Measurements from ENCODE around the gene ADGRG7. TPM values are rescaled to one million over a fixed set of nuclear protein-coding genes. Genes with fewer than 3 reads are reported as not detected.
A peak's percentile ranks its signal among the peaks of the same experiment; 100 is the strongest.

ADGRG7 gene
- total and polyA plus RNA-seq, 2 of the 13 experiments (the other 11 are each of a cell fraction or from before 2014, with no cell fraction given) = not detected

DNA sequence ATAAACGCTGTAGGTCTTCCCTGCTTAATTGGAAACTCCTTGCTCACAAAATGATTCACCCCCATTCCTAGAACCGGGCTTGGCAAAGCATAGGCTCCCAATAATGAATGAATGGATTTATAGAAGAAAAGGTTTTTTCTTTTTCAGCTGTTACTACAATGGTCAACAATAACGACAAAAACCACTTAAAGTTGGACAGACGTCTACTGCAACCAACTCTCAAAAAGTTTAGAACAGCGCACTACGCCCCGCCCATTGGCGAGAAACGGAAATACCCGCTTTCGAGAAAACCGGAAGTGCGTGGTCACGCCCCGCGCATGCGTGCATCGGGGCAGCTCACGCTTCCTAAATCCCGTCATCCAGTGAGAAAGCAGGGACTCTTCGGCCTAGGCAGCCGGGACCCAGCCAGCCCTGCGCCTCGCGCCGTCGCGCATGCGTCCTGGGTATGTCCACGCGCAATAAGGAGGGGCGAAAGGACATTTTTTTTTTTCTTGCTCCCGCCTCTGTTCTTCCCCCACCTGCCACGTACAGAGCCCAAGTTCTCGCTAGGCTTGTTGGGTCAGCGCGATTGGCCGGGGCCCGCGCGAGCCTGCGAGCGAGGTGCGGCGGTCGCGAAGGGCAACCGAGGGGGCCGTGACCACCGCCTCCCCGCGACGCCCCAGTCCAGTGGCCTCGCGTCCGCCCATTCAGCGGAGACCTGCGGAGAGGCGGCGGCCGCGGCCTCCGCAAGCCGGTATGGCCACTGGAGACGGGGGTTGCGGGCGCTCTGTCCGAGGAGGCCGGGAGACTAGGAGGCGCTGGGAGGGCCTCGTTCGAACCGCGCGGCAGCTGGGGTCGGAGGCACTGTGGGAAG lies 99.8 kb downstream of the ADGRG7 start, which contains the start of gene TFG (continued):
- TF ChIP-seq EEA1 (CRISPR knock-in tag; IDR thresholded peaks at IDR 0.05; ENCODE audit: borderline replicate concordance) (0 out of 2 replicates have a peak, but pooled peaks have one; percentile 19), ZNF788 (CRISPR knock-in tag; IDR thresholded peaks at IDR 0.05; ENCODE audit: borderline replicate concordance) (peak; percentile 79; the same call in 1 of the 2 replicates), EP300 (IDR thresholded peaks at IDR 0.05; ENCODE audit: low read depth in 2 of 2, low read length in 2 of 2) (peak in 1 of 2 experiments; percentile 14; a peak in 1 of 4 replicates), EP300 (CRISPR knock-in tag; IDR thresholded peaks at IDR 0.05; ENCODE audit: borderline replicate concordance) (no peak), KDM1A (CRISPR knock-in tag; IDR thresholded peaks at IDR 0.05) (no peak), HMG20A (CRISPR knock-in tag; IDR thresholded peaks at IDR 0.05; ENCODE audit: borderline replicate concordance) (no peak), ATF1 (CRISPR knock-in tag; IDR thresholded peaks at IDR 0.05) (peak; percentile 62; the same call in 1 of the 2 replicates), CEBPG (CRISPR knock-in tag; IDR thresholded peaks at IDR 0.05) (no peak), NR1H2 (CRISPR knock-in tag; IDR thresholded peaks at IDR 0.05; ENCODE audit: borderline replicate concordance, low read depth) (no peak), ZNF235 (CRISPR knock-in tag; IDR thresholded peaks at IDR 0.05; ENCODE audit: borderline replicate concordance) (no peak), ZNF567 (CRISPR knock-in tag; IDR thresholded peaks at IDR 0.05; ENCODE audit: borderline replicate concordance) (0 out of 2 replicates have a peak, but pooled peaks have one; percentile 18), ZNF317 (CRISPR knock-in tag; IDR thresholded peaks at IDR 0.05) (0 out of 2 replicates have a peak, but pooled peaks have one; percentile 29), RFX1 (IDR thresholded peaks at IDR 0.05) (peak; percentile 67; the same call in 1 of the 2 replicates), PCBP2 (optimal IDR thresholded peaks at IDR 0.05; ENCODE audit: low read depth, low read length, poor library complexity, severe bottlenecking) (no peak), PAF1 (CRISPR knock-in tag; IDR thresholded peaks at IDR 0.05) (no peak), MED1 (CRISPR knock-in tag; IDR thresholded peaks at IDR 0.05) (no peak; the same call in 1 of the 2 replicates), ZNF550 (CRISPR knock-in tag; IDR thresholded peaks at IDR 0.05; ENCODE audit: borderline replicate concordance) (no peak), ZNF468 (CRISPR knock-in tag; IDR thresholded peaks at IDR 0.05) (no peak), ZNF614 (CRISPR knock-in tag; IDR thresholded peaks at IDR 0.05; ENCODE audit: borderline replicate concordance) (peak; percentile 25; the same call in 1 of the 2 replicates), KAT8 (CRISPR knock-in tag; IDR thresholded peaks at IDR 0.05) (peak; percentile 93)
- TF ChIP-seq, protein P1, sequence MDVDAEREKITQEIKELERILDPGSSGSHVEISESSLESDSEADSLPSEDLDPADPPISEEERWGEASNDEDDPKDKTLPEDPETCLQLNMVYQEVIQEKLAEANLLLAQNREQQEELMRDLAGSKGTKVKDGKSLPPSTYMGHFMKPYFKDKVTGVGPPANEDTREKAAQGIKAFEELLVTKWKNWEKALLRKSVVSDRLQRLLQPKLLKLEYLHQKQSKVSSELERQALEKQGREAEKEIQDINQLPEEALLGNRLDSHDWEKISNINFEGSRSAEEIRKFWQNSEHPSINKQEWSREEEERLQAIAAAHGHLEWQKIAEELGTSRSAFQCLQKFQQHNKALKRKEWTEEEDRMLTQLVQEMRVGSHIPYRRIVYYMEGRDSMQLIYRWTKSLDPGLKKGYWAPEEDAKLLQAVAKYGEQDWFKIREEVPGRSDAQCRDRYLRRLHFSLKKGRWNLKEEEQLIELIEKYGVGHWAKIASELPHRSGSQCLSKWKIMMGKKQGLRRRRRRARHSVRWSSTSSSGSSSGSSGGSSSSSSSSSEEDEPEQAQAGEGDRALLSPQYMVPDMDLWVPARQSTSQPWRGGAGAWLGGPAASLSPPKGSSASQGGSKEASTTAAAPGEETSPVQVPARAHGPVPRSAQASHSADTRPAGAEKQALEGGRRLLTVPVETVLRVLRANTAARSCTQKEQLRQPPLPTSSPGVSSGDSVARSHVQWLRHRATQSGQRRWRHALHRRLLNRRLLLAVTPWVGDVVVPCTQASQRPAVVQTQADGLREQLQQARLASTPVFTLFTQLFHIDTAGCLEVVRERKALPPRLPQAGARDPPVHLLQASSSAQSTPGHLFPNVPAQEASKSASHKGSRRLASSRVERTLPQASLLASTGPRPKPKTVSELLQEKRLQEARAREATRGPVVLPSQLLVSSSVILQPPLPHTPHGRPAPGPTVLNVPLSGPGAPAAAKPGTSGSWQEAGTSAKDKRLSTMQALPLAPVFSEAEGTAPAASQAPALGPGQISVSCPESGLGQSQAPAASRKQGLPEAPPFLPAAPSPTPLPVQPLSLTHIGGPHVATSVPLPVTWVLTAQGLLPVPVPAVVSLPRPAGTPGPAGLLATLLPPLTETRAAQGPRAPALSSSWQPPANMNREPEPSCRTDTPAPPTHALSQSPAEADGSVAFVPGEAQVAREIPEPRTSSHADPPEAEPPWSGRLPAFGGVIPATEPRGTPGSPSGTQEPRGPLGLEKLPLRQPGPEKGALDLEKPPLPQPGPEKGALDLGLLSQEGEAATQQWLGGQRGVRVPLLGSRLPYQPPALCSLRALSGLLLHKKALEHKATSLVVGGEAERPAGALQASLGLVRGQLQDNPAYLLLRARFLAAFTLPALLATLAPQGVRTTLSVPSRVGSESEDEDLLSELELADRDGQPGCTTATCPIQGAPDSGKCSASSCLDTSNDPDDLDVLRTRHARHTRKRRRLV (CRISPR knock-in tag; IDR thresholded peaks at IDR 0.05) = no peak
- TF ChIP-seq, protein P2, sequence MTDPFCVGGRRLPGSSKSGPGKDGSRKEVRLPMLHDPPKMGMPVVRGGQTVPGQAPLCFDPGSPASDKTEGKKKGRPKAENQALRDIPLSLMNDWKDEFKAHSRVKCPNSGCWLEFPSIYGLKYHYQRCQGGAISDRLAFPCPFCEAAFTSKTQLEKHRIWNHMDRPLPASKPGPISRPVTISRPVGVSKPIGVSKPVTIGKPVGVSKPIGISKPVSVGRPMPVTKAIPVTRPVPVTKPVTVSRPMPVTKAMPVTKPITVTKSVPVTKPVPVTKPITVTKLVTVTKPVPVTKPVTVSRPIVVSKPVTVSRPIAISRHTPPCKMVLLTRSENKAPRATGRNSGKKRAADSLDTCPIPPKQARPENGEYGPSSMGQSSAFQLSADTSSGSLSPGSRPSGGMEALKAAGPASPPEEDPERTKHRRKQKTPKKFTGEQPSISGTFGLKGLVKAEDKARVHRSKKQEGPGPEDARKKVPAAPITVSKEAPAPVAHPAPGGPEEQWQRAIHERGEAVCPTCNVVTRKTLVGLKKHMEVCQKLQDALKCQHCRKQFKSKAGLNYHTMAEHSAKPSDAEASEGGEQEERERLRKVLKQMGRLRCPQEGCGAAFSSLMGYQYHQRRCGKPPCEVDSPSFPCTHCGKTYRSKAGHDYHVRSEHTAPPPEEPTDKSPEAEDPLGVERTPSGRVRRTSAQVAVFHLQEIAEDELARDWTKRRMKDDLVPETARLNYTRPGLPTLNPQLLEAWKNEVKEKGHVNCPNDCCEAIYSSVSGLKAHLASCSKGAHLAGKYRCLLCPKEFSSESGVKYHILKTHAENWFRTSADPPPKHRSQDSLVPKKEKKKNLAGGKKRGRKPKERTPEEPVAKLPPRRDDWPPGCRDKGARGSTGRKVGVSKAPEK (CRISPR knock-in tag; IDR thresholded peaks at IDR 0.05; ENCODE audit: borderline replicate concordance) = no peak
